Activated CD8-positive, alpha-beta memory T cell treated with anti-CD3 and anti-CD28 coated beads, Interleukin-2, amount 10 ng/mL, durations not matched to agents 7 days and 5 days (primary cell): Measurements from ENCODE around the gene LHCGR. TPM values are rescaled to one million over a fixed set of nuclear protein-coding genes. Genes with fewer than 3 reads are reported as not detected.
"Not testable (repeated sequence)": the region's sequence is repeated elsewhere in the genome, so short reads cannot be mapped to it uniquely, and the experiment has no call there.

Experiments used
- ATAC-seq: fragments of 150-1000 bp; cut with Tn5 transposase; one replicate; pipeline ENCODE4 v1.10.0; 2021; ENCODE audit warnings: moderate library complexity
- CTCF ChIA-PET: fragments of 350-600 bp; sonication (Branson Sonifier 250); formaldehyde crosslinking; loops from one replicate; lab custom pipeline; 2021; ENCODE audit warnings: antibody characterized with exemption; lab: Charles Lee
- DNase-seq: peaks from one replicate; pipeline ENCODE4 v3.0.0-alpha.2; 2020
- H3K27ac Mint-ChIP-seq: one replicate; pipeline ENCODE4 v1.8.0; 2021; ENCODE audit warnings: mild to moderate bottlenecking, mixed read lengths
- H3K27me3 Mint-ChIP-seq: one replicate; pipeline ENCODE4 v1.8.0; 2021; ENCODE audit warnings: mixed read lengths
- H3K36me3 Mint-ChIP-seq: one replicate; pipeline ENCODE4 v1.8.0; 2021; ENCODE audit warnings: mild to moderate bottlenecking, mixed read lengths
- H3K4me1 Mint-ChIP-seq: one replicate; pipeline ENCODE4 v1.8.0; 2021; ENCODE audit warnings: mixed read lengths
- H3K4me3 Mint-ChIP-seq: one replicate; pipeline ENCODE4 v1.8.0; 2021; ENCODE audit warnings: mild to moderate bottlenecking, moderate library complexity, mixed read lengths
- H3K9me3 Mint-ChIP-seq: one replicate; pipeline ENCODE4 v1.8.0; 2022; ENCODE audit warnings: low read depth, mixed read lengths
- total RNA-seq, 2 experiments: library from RNA; stranded (reverse); gene quantifications; one replicate each; pipeline ENCODE4 v1.2.3, GENCODE V29; 2021

Gene LHCGR
- total RNA-seq, 2 experiments from 2014 or later = not detected

DNA sequence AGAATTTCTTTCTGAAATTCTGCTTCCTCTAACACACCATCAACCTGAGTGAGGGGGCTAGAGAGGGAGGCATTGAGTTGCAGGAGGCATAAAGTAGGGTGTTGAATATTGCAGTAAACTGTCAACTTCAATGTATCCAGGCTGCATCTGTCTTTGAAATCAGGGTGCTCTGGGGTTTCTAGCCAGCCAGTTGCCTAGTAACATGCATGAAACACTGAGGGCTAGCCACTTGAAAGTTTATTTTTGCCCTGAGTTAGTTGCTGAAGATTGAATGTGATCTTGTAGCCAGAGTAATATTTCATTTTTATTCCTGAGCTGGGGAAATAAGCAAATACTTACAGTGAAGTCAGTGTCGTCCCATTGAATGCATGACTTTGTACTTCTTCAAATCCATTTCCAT, 41.9 kb downstream of the LHCGR start:
- Mint-ChIP-seq H3K9me3 (no peaks in the 10 kb centered on the region), H3K4me3 (no peak overlapping the region), H3K27me3 (no peaks in the 10 kb centered on the region), H3K27ac (no peak overlapping the region), H3K36me3 (no peaks in the 10 kb centered on the region), H3K4me1 (no peaks in the 10 kb centered on the region)
- ATAC-seq = no peak
- no peak for DNase-seq
- CTCF ChIA-PET = no interaction called here

GRCh38 chr2:48712151-48712550, 43.4 kb downstream of the LHCGR start:
- Mint-ChIP-seq H3K9me3 (no peaks in the 10 kb centered on the region), H3K27me3 (no peaks in the 10 kb centered on the region)

DNA sequence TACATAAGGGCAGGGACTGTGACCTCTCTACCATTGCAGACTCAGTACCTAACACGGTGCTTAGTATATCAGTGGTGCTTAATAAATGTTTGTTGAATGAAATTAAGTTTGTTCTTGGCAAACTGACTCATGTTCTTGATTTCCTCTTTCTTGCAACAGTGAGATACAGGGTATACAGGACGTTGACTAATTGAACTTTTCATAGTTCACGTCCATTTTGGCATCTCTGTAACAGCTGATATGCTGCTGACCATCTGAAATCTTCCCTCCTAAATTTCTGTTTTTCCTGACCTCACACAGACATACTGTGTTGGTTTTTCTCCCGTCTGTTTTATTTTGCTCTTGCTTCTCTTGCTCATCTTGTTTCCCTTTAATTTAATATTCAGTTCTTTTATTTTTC, 44.2 kb downstream of the LHCGR start:
- Mint-ChIP-seq H3K27ac (no peak overlapping the region), H3K4me3 (no peak overlapping the region), H3K27me3 (no peaks in the 10 kb centered on the region), H3K4me1 (no peaks in the 10 kb centered on the region), H3K36me3 (no peaks in the 10 kb centered on the region), H3K9me3 (no peaks in the 10 kb centered on the region)
- DNase-seq (no peak), ATAC-seq (no peak)
- CTCF ChIA-PET = no interaction called here

More at GRCh38 chr2:48712151-48712550, 43.4 kb downstream of the LHCGR start:
- ATAC-seq (no peak), DNase-seq (no peak)
- no peaks in the 10 kb centered on the region for H3K36me3 Mint-ChIP-seq
- H3K4me3 Mint-ChIP-seq = no peak overlapping the region
- CTCF ChIA-PET = no interaction called here
- no peak overlapping the region for H3K27ac Mint-ChIP-seq
- no peaks in the 10 kb centered on the region for H3K4me1 Mint-ChIP-seq

- H3K27me3 Mint-ChIP-seq = no peaks in the 10 kb centered on the region
- no peak overlapping the region for H3K27ac Mint-ChIP-seq
- no peak overlapping the region for H3K4me3 Mint-ChIP-seq
- H3K36me3 Mint-ChIP-seq = no peaks in the 10 kb centered on the region
- no peaks in the 10 kb centered on the region for H3K4me1 Mint-ChIP-seq
- ATAC-seq (no peak), DNase-seq (no peak)
- no peaks in the 10 kb centered on the region for H3K9me3 Mint-ChIP-seq
- CTCF ChIA-PET = no interaction called here
Observed at GRCh38 chr2:48709096-48710034, 46.2 kb downstream of the LHCGR start.

DNA sequence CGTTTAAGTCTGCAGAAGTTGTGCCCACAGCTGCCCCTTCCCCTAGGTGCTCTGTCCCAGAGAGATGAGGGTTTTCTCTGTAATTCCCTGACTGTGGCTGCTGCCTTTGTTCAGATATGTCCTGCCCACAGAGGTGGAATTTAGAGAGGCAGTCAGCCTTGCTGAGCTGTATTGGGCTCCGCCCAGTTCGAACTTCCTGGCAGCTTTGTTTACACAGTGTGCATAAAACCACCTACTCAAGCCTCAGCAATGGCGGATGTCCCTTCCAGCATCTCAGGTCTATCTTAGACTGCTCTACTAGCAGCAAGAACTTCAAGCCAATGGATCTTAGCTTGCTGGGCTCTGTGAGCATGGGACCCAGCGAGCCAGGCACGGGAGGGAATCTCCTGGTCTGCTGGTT, 48.1 kb downstream of the LHCGR start:
- CTCF ChIA-PET = no interaction called here

GRCh38 chr2:48703621-48704020, 51.9 kb downstream of the LHCGR start:
- ATAC-seq, H3K36me3 Mint-ChIP-seq, H3K4me3 Mint-ChIP-seq, H3K27ac Mint-ChIP-seq, CTCF ChIA-PET, H3K9me3 Mint-ChIP-seq, H3K4me1 Mint-ChIP-seq, H3K27me3 Mint-ChIP-seq, DNase-seq: not testable (repeated sequence)

More for the DNA sequence above, 48.1 kb downstream of the LHCGR start:
- Mint-ChIP-seq H3K9me3 (no peaks in the 10 kb centered on the region), H3K4me1 (no peaks in the 10 kb centered on the region), H3K27me3 (no peaks in the 10 kb centered on the region), H3K4me3 (no peak overlapping the region), H3K27ac (no peak overlapping the region), H3K36me3 (no peaks in the 10 kb centered on the region)
- ATAC-seq (no peak), DNase-seq (no peak)

GRCh38 chr2:48699348-48699930, 56.1 kb downstream of the LHCGR start:
- Mint-ChIP-seq H3K27me3 (no peaks in the 10 kb centered on the region), H3K4me1 (no peaks in the 10 kb centered on the region), H3K36me3 (no peaks in the 10 kb centered on the region), H3K27ac (no peak overlapping the region), H3K4me3 (no peak overlapping the region), H3K9me3 (no peaks in the 10 kb centered on the region)
- CTCF ChIA-PET = no interaction called here
- no peak for DNase-seq
- ATAC-seq = no peak

- H3K4me1 Mint-ChIP-seq = no peaks in the 10 kb centered on the region
- H3K27ac Mint-ChIP-seq = no peak overlapping the region
- CTCF ChIA-PET = interaction anchor here (0.5 kb wide), 1 partner anchor 18 kb away, joined by 3 read pairs; no protein-coding TSS in a partner anchor
- DNase-seq = no peak
- no peaks in the 10 kb centered on the region for H3K27me3 Mint-ChIP-seq
- no peak for ATAC-seq
- H3K9me3 Mint-ChIP-seq = no peaks in the 10 kb centered on the region
- H3K4me3 Mint-ChIP-seq = no peak overlapping the region
- H3K36me3 Mint-ChIP-seq = no peaks in the 10 kb centered on the region
Observed at GRCh38 chr2:48696881-48697280, 58.6 kb downstream of the LHCGR start.

DNA sequence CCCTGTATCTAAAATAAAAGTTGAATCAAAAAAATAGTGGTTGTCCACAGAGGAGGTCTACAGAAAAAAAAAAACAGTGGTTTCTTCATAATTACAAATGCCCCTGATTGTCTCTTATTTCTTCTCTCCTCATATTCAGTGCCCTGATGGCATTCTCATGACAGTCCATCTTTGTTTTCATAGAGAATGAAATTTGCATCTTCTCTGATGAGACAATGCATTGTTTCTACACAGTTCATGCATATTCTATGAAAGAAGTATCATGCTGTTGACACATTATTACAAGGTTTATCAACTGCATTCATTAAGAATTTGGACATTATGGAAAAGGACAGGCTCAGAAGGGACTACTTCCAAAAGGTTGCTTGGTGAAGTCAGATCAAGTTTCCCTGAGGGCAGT, 59.5 kb downstream of the LHCGR start:
- ATAC-seq (no peak), DNase-seq (no peak)
- Mint-ChIP-seq H3K27me3 (no peaks in the 10 kb centered on the region), H3K4me3 (no peak overlapping the region), H3K36me3 (no peaks in the 10 kb centered on the region), H3K27ac (no peak overlapping the region), H3K9me3 (no peaks in the 10 kb centered on the region), H3K4me1 (no peaks in the 10 kb centered on the region)
- CTCF ChIA-PET = no interaction called here

- CTCF ChIA-PET = no interaction called here
- no peak for ATAC-seq
- no peaks in the 10 kb centered on the region for H3K4me1 Mint-ChIP-seq
Observed at GRCh38 chr2:48694149-48694548, 61.4 kb downstream of the LHCGR start.

GRCh38 chr2:48693645-48694044, 61.9 kb downstream of the LHCGR start:
- CTCF ChIA-PET = no interaction called here
- ATAC-seq (no peak), DNase-seq (no peak)
- H3K4me1 Mint-ChIP-seq = no peaks in the 10 kb centered on the region
- no peak overlapping the region for H3K27ac Mint-ChIP-seq
- no peaks in the 10 kb centered on the region for H3K36me3 Mint-ChIP-seq
- H3K9me3 Mint-ChIP-seq = no peaks in the 10 kb centered on the region
- H3K4me3 Mint-ChIP-seq = no peak overlapping the region
- no peaks in the 10 kb centered on the region for H3K27me3 Mint-ChIP-seq

More at GRCh38 chr2:48694149-48694548, 61.4 kb downstream of the LHCGR start:
- Mint-ChIP-seq H3K27me3 (no peaks in the 10 kb centered on the region), H3K4me3 (no peak overlapping the region), H3K9me3 (no peaks in the 10 kb centered on the region), H3K36me3 (no peaks in the 10 kb centered on the region), H3K27ac (no peak overlapping the region)
- DNase-seq = no peak

GRCh38 chr2:48693066-48693465, 62.5 kb downstream of the LHCGR start:
- Mint-ChIP-seq H3K27me3 (no peaks in the 10 kb centered on the region), H3K4me3 (no peak overlapping the region), H3K36me3 (no peaks in the 10 kb centered on the region), H3K4me1 (no peaks in the 10 kb centered on the region), H3K27ac (no peak overlapping the region), H3K9me3 (no peaks in the 10 kb centered on the region)
- ATAC-seq (no peak), DNase-seq (no peak)
- CTCF ChIA-PET = no interaction called here

DNA sequence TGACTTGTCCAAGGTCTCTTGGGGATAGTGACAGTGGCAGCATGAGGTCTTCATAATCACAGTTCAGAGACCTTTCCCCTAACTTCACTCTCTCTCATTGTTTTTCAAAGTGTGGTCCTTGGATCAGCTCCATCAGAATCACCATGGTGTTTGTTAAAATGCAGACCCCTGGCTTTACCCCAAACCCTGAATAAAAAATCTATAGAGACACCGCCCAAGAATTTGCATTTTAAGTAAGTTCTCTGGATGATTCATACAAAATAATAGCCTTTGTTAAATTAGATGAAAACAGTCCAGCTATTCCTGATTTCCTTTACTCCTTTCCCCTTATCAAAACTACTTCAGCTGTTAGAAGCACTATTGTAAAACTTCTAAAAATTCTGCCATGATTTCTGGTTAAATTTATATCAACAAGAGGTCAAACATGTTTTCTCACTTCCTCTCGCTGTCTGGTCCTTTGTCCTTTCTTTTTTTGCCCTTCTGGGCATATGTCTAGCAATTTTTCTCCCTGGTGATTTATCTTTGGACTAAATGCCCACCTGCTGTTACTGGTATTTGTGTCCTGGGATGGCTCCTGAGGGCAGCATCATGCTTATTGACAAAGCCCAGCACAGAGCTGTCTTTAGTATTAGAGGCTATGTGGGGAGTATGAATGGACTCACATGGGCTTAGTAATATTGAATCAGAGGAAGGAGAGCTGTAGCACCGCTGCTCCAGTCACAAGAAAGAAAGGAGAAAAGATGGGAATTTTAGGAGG, 63.4 kb downstream of the LHCGR start:
- DNase-seq (no peak), ATAC-seq (no peak)
- H3K36me3 Mint-ChIP-seq = no peaks in the 10 kb centered on the region
- no peak overlapping the region for H3K4me3 Mint-ChIP-seq
- H3K27ac Mint-ChIP-seq = no peak overlapping the region
- CTCF ChIA-PET = interaction anchor here (0.8 kb wide), 1 partner anchor 10 kb away, joined by 4 read pairs; no protein-coding TSS in a partner anchor
- H3K27me3 Mint-ChIP-seq = peaks cover 3% of the 10 kb centered on the region
- H3K9me3 Mint-ChIP-seq = no peaks in the 10 kb centered on the region
- no peaks in the 10 kb centered on the region for H3K4me1 Mint-ChIP-seq
